Left cardiac atrium (tissue), 4 donors: ENCODE measurements around the gene NEDD4L. TPM values are rescaled to one million over a fixed set of nuclear protein-coding genes. Genes with fewer than 3 reads are reported as not detected.
A peak's percentile ranks its signal among the peaks of the same experiment; 100 is the strongest.

ENCODE experiments used
- ATAC-seq, 2 donors: fragments of 200-7000 bp; cut with Tn5 transposase; one replicate each; pipeline ENCODE4 v1.9.1; 2020; ENCODE audit warnings: mild to moderate bottlenecking in 2 of 2, moderate library complexity in 2 of 2
- DNase-seq: peaks from one replicate; pipeline ENCODE4 v3.0.0-alpha.2; 2020
- intact Hi-C, 2 donors: fragments of 100-400 bp; cut with DNase I; formaldehyde crosslinking; loops; one replicate each; pipeline versions ENCODE4 v1.14.1 to v1.15.1; 2022 to 2023
- total RNA-seq, 2 donors: library from RNA; stranded (reverse); fragmentation: NEBNext Ultra II Directional; extraction: Animal tissue kit (Norgen Biotek cat#: 25700); gene quantifications; one replicate each; pipeline ENCODE4 v1.2.1, GENCODE V29; 2021
- donor health status: DM: no; HTN: yes; CAD: no.
- donor health status: DM: no; HTN: yes; CAD: no; lungs with severe emphysema.
- donor health status: DM: yes; HTN: yes; CAD: no.
- donor health status: Dilated cardiomyopathy.

Gene NEDD4L
- total RNA-seq, 2 donors from 2014 or later, result 64.9 to 98.2 TPM

- DNase-seq (no peak), ATAC-seq (peak in 1 of 2 donors; percentile 49)
- intact Hi-C loops, result no loop called here
Observed at GRCh38 chr18:58208207-58208932, 164.3 kb downstream of the NEDD4L start.

GRCh38 chr18:58209326-58209725 lies 165.3 kb downstream of the NEDD4L start:
- intact Hi-C loops, result no loop called here
- no peak for ATAC-seq
- no peak for DNase-seq

- intact Hi-C loops, result no loop called here
- ATAC-seq (no peak), DNase-seq (no peak)
Observed at GRCh38 chr18:58211510-58211909, 167.5 kb downstream of the NEDD4L start.

- DNase-seq (no peak), ATAC-seq (no peak)
- intact Hi-C loops, result no loop called here
Observed at GRCh38 chr18:58212274-58212673, 168.2 kb downstream of the NEDD4L start.

GRCh38 chr18:58213440-58213839 lies 169.4 kb downstream of the NEDD4L start:
- ATAC-seq, result no peak
- intact Hi-C loops, result no loop called here
- no peak for DNase-seq

- ATAC-seq (no peak), DNase-seq (no peak)
- intact Hi-C loops, result no loop called here
Observed at GRCh38 chr18:58215011-58215410, 171.0 kb downstream of the NEDD4L start.

GRCh38 chr18:58216071-58216481 lies 172.1 kb downstream of the NEDD4L start:
- ATAC-seq (peak in 1 of 2 donors; percentile 82), DNase-seq (no peak)
- intact Hi-C loops, result no loop called here

- intact Hi-C loops, result no loop called here
- DNase-seq, result no peak
- ATAC-seq, result no peak
Observed at GRCh38 chr18:58217052-58217451, 173.0 kb downstream of the NEDD4L start.

GRCh38 chr18:58218117-58218516 lies 174.1 kb downstream of the NEDD4L start:
- DNase-seq, result no peak
- intact Hi-C loops, result no loop called here
- no peak for ATAC-seq

- intact Hi-C loops, result no loop called here
- ATAC-seq (peak in 1 of 2 donors; percentile 69), DNase-seq (no peak)
Observed at GRCh38 chr18:58221060-58221725, 177.2 kb downstream of the NEDD4L start.

GRCh38 chr18:58222432-58223125 lies 178.6 kb downstream of the NEDD4L start:
- DNase-seq (no peak), ATAC-seq (no peak)
- intact Hi-C loops, result no loop called here

GRCh38 chr18:58223717-58224424 lies 179.8 kb downstream of the NEDD4L start:
- intact Hi-C loops, result no loop called here
- peak; percentile 86 to 94 for ATAC-seq
- peak; percentile 75 for DNase-seq

GRCh38 chr18:58224425-58224750 lies 180.4 kb downstream of the NEDD4L start:
- no peak for ATAC-seq
- intact Hi-C loops, result no loop called here
- no peak for DNase-seq

GRCh38 chr18:58225101-58225500 lies 181.1 kb downstream of the NEDD4L start:
- ATAC-seq, result no peak
- no peak for DNase-seq
- intact Hi-C loops, result no loop called here

GRCh38 chr18:58226429-58226828 lies 182.4 kb downstream of the NEDD4L start:
- ATAC-seq, result no peak
- intact Hi-C loops, result no loop called here
- DNase-seq, result no peak

GRCh38 chr18:58227361-58227930 lies 183.4 kb downstream of the NEDD4L start:
- intact Hi-C loops, result no loop called here
- ATAC-seq, result no peak
- DNase-seq, result no peak

- ATAC-seq (no peak), DNase-seq (no peak)
- intact Hi-C loops, result no loop called here
Observed at GRCh38 chr18:58228176-58228575, 184.2 kb downstream of the NEDD4L start.

- ATAC-seq, result no peak
- no peak for DNase-seq
- intact Hi-C loops, result no loop called here
Observed at GRCh38 chr18:58228762-58229161, 184.7 kb downstream of the NEDD4L start.

GRCh38 chr18:58229162-58229561 lies 185.1 kb downstream of the NEDD4L start:
- intact Hi-C loops, result no loop called here
- DNase-seq, result no peak
- no peak for ATAC-seq
